ENCODE data around the gene FBXW11. TPM values are rescaled to one million over a fixed set of nuclear protein-coding genes. Genes with fewer than 3 reads are reported as not detected.

FBXW11 gene
- total RNA-seq, 1 donor from 2014 or later = 110 TPM

DNA sequence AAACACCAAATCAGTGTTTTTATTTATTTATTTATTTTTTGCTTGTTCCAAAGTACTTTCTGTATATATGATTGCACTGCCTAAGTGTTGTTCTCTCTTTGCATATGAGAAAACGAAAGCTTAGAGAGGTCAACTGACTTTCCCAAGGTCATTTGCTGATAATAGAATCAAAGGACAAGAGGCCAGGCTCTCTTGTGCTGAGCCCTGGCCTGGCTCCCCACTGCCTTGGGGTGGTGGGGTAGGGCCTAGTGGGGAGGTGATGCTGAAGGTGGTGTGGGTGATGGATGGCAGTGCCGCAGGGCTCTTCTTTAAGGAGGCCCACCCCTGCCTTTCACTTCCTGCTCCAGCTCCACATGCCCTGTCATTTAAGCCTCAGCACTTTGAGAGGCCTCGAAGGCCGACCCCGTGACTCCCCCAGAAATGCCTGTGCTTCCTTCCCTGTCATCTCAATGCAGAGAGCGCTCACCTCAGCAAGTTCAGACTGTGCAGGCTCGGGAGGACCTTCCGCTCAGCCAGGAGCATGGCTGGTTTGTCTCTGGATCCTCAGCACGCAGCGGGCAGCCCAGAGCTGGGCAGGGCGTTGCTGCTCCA lies 161.3 kb downstream of the FBXW11 start:
- no peak overlapping the region for H3K4me3 Mint-ChIP-seq (ENCODE audit: unreplicated experiment)
- H3K9me3 Mint-ChIP-seq (ENCODE audit: unreplicated experiment) = peaks cover 4% of the 10 kb centered on the region
- DNase-seq = no peak
- H3K27ac Mint-ChIP-seq (ENCODE audit: unreplicated experiment) = no peak overlapping the region
- peaks cover 13% of the 10 kb centered on the region for H3K4me1 Mint-ChIP-seq (ENCODE audit: low read depth, unreplicated experiment)
- peaks cover 4% of the 10 kb centered on the region for H3K36me3 Mint-ChIP-seq (ENCODE audit: unreplicated experiment)
- peaks cover 5% of the 10 kb centered on the region for H3K27me3 Mint-ChIP-seq (ENCODE audit: unreplicated experiment)
- TF ChIP-seq, protein P1, sequence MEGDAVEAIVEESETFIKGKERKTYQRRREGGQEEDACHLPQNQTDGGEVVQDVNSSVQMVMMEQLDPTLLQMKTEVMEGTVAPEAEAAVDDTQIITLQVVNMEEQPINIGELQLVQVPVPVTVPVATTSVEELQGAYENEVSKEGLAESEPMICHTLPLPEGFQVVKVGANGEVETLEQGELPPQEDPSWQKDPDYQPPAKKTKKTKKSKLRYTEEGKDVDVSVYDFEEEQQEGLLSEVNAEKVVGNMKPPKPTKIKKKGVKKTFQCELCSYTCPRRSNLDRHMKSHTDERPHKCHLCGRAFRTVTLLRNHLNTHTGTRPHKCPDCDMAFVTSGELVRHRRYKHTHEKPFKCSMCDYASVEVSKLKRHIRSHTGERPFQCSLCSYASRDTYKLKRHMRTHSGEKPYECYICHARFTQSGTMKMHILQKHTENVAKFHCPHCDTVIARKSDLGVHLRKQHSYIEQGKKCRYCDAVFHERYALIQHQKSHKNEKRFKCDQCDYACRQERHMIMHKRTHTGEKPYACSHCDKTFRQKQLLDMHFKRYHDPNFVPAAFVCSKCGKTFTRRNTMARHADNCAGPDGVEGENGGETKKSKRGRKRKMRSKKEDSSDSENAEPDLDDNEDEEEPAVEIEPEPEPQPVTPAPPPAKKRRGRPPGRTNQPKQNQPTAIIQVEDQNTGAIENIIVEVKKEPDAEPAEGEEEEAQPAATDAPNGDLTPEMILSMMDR (IDR thresholded peaks at IDR 0.05; ENCODE audit: partially characterized antibody, unreplicated experiment) = no peak

DNA sequence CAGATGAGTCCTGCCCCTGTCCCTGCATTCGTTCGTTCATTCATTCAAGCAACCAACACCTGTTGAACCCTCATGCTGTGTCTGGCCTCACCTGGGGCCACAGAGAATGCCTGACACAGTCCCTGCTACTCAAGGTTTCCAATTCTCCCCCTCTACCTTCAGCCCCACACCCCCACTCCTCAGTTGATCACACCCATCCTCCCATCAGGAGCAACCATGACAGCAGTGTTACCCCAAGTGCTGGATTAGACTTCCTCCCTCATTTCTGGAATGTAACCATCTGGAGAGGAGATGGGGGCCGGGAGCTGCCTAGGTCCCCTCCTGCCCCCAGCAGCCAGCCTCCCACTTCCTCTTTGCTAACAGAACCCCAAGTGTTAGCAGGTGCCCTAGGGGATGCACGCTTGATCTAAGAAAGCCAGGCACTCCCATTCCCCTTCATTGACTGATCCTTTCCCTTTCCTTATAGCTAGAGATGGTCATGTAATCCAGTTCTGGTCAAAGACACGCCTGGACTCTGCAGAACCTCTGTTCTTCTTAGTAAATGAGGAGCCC lies 163.6 kb downstream of the FBXW11 start:
- peaks cover 4% of the 10 kb centered on the region for H3K9me3 Mint-ChIP-seq (ENCODE audit: unreplicated experiment)
- peaks cover 4% of the 10 kb centered on the region for H3K36me3 Mint-ChIP-seq (ENCODE audit: unreplicated experiment)
- H3K4me3 Mint-ChIP-seq (ENCODE audit: unreplicated experiment) = no peak overlapping the region
- H3K27ac Mint-ChIP-seq (ENCODE audit: unreplicated experiment) = no peak overlapping the region
- H3K27me3 Mint-ChIP-seq (ENCODE audit: unreplicated experiment) = peaks cover 8% of the 10 kb centered on the region
- peaks cover 15% of the 10 kb centered on the region for H3K4me1 Mint-ChIP-seq (ENCODE audit: low read depth, unreplicated experiment)
- no peak for DNase-seq
- TF ChIP-seq, protein P1 (IDR thresholded peaks at IDR 0.05; ENCODE audit: partially characterized antibody, unreplicated experiment) = no peak

DNA sequence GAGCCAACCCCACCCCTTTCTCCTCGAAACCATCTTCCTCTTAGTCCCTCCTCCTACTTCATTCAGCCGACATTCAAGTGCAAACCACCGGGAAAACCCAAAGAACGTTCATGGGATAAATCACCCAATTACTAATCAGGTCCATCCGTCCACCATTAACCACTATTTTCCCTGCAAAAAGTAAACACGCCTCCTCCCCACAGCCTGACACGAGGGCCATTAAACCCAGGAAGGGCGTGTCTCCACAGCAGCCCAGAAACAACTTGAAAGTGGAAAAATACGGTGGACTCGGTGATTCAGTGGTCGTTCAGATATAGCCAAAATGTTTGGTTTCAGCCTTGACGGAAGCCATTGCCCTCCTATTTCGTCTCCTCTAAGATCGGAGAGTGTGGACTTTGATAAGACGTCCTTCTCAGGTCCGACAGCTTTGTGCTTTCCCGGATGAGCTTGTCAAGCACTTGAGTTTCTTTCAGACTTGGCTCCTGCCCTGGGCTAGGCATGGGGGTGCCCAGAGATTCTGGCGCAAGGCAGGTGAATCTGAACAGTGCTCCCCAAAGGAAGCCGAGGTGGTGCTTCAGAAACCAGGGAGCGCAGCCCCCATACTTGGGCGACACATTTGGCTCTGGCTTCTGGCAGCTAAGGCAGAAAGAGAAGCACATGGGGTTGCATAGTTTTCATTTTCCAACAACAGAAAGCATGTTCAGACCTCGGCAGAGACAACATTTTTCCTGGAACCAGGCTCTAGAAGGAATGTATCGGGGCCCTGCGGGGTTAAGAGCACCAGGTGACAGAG lies 164.3 kb downstream of the FBXW11 start:
- H3K27me3 Mint-ChIP-seq (ENCODE audit: unreplicated experiment) = peaks cover 8% of the 10 kb centered on the region

DNA sequence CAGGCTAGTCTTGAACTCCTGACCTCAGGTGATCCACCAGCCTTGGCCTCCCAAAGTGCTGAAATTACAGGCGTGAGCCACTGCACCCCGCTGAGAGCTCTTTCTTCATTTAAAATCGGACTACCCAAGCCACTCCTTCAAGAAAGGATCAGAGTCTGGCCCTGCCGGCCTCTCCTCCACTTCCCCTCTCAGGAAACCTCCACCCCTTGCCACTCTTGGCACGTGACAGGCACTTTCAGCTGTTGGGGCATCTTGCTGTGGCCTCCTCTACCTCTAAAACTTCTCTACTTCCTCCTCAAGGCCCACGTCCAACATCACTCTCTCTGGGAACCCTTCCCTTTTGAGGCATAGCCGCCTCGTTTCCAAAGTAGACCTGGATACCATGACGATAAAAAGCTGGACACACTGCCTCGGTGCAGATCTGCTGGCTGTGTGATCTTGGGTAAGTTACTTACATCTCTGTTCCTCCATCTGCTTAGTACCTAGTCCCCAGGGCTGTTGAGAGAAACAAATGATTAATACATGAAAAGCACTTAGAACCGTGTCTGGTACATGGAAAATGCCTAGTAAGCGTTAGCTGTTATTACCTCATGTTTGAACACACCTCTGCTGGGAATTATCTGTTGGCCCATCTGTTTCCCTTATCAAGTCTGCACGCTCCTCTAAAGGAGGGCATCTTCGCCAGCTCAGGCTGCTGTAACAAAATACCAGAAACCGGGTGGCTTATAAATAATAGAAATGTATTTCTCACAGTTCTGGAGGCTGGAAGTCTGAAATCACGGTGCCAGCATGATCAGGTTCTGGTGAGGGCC lies 165.5 kb downstream of the FBXW11 start:
- no peak for DNase-seq
- Mint-ChIP-seq H3K27me3 (ENCODE audit: unreplicated experiment) (peaks cover 8% of the 10 kb centered on the region), H3K9me3 (ENCODE audit: unreplicated experiment) (peaks cover 4% of the 10 kb centered on the region), H3K4me1 (ENCODE audit: low read depth, unreplicated experiment) (peaks cover 18% of the 10 kb centered on the region), H3K27ac (ENCODE audit: unreplicated experiment) (peak overlapping the region; percentile 76), H3K36me3 (ENCODE audit: unreplicated experiment) (peaks cover 4% of the 10 kb centered on the region), H3K4me3 (ENCODE audit: unreplicated experiment) (peak overlapping the region; percentile 49)
- TF ChIP-seq, protein P1 (IDR thresholded peaks at IDR 0.05; ENCODE audit: partially characterized antibody, unreplicated experiment) = no peak

More for the DNA sequence above, 164.3 kb downstream of the FBXW11 start:
- Mint-ChIP-seq H3K9me3 (ENCODE audit: unreplicated experiment) (peaks cover 4% of the 10 kb centered on the region), H3K36me3 (ENCODE audit: unreplicated experiment) (peaks cover 4% of the 10 kb centered on the region), H3K4me1 (ENCODE audit: low read depth, unreplicated experiment) (peaks cover 15% of the 10 kb centered on the region), H3K27ac (ENCODE audit: unreplicated experiment) (no peak overlapping the region), H3K4me3 (ENCODE audit: unreplicated experiment) (no peak overlapping the region)
- no peak for DNase-seq
- TF ChIP-seq, protein P1 (IDR thresholded peaks at IDR 0.05; ENCODE audit: partially characterized antibody, unreplicated experiment) = no peak
